Activated naive CD4-positive, alpha-beta T cell treated with anti-CD3 and anti-CD28 coated beads for 36 hours (primary cell): ENCODE results near the gene ASB3. TPM values are rescaled to one million over a fixed set of nuclear protein-coding genes. Genes with fewer than 3 reads are reported as not detected.
"Not testable (repeated sequence)": the region's sequence is repeated elsewhere in the genome, so short reads cannot be mapped to it uniquely, and the experiment has no call there.

Source experiments
- CTCF ChIA-PET: fragments of 350-600 bp; sonication (Branson Sonifier 250); formaldehyde crosslinking; loops from one replicate; lab custom pipeline; 2021; ENCODE audit warnings: antibody characterized with exemption; lab: Charles Lee
- DNase-seq: peaks from one replicate; pipeline ENCODE4 v3.0.0-alpha.2; 2020
- H3K27ac Mint-ChIP-seq: one replicate; pipeline ENCODE4 v1.8.0; 2021; ENCODE audit warnings: mild to moderate bottlenecking, mixed read lengths
- H3K27me3 Mint-ChIP-seq: one replicate; pipeline ENCODE4 v1.8.0; 2021; ENCODE audit warnings: low read depth, mixed read lengths
- H3K36me3 Mint-ChIP-seq: one replicate; pipeline ENCODE4 v1.8.0; 2021; ENCODE audit warnings: low read depth, mixed read lengths
- H3K4me1 Mint-ChIP-seq: one replicate; pipeline ENCODE4 v1.8.0; 2021; ENCODE audit warnings: low read depth, mixed read lengths
- H3K4me3 Mint-ChIP-seq: one replicate; pipeline ENCODE4 v1.8.0; 2021; ENCODE audit warnings: mild to moderate bottlenecking, moderate library complexity, mixed read lengths
- H3K9me3 Mint-ChIP-seq: one replicate; pipeline ENCODE4 v1.8.0; 2021; ENCODE audit warnings: mixed read lengths
- intact Hi-C: fragments of 100-400 bp; cut with micrococcal nuclease; formaldehyde crosslinking; loops from one replicate; pipeline ENCODE4 v1.15.1; 2023
- total RNA-seq, 2 experiments: library from RNA; stranded (reverse); gene quantifications; one replicate each; pipeline ENCODE4 v1.2.3, GENCODE V29; 2021

Gene ASB3
- total RNA-seq, 2 experiments from 2014 or later: 17.2 to 19.1 TPM

DNA sequence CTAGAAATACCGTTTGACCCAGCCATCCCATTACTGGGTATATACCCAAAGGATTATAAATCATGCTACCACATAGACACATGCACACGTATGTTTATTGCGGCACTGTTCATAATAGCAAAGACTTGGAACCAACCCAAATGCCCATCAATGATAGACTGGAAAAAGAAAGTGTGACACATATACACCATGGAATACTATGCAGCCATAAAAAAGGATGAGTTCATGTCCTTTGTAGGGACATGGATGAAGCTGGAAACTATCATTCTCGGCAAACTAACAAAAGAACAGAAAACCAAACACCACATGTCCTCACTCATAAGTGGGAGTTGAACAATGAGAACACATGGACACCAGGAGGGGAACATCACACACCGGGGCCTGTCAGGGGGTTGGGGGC is 119.6 kb downstream of the ASB3 start:
- H3K9me3 Mint-ChIP-seq: peaks cover 15% of the 10 kb centered on the region
- CTCF ChIA-PET: not testable (repeated sequence)

GRCh38 chr2:53660886-53661285 is 125.9 kb downstream of the ASB3 start:
- Mint-ChIP-seq H3K36me3 (peaks cover 18% of the 10 kb centered on the region), H3K4me1 (no peaks in the 10 kb centered on the region), H3K4me3 (no peak overlapping the region), H3K9me3 (peaks cover 5% of the 10 kb centered on the region), H3K27me3 (no peaks in the 10 kb centered on the region), H3K27ac (no peak overlapping the region)
- CTCF ChIA-PET: no interaction called here
- intact Hi-C loops: no loop called here
- no peak for DNase-seq

More for the DNA sequence above, 119.6 kb downstream of the ASB3 start:
- DNase-seq, H3K4me1 Mint-ChIP-seq, H3K27me3 Mint-ChIP-seq, intact Hi-C loops, H3K27ac Mint-ChIP-seq, H3K4me3 Mint-ChIP-seq: not testable (repeated sequence)
- H3K36me3 Mint-ChIP-seq: peaks cover 43% of the 10 kb centered on the region

DNA sequence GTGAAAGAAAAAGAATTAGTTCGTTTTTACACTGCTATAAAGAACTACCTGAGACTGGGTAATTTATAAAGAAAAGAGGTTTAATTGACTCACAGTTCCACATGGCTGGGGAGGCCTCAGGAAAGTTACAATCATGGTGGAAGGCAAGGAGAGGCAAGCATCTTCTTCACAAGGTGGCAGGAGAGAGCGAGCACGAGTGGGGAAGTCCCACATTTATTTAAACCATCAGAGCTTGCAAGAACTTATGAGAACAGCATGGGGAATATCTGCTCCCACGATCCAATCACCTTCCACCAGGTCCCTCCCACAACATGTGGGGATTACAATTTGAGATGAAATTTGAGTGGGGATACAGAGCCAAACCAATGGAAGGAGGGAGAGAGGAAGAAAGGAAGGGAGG is 128.3 kb downstream of the ASB3 start:
- intact Hi-C loops: not testable (repeated sequence)

GRCh38 chr2:53655256-53655655 is 131.5 kb downstream of the ASB3 start:
- CTCF ChIA-PET: interaction anchor here (0.6 kb wide), 1 partner anchor 682 kb away, joined by 3 read pairs; no protein-coding TSS in a partner anchor
- intact Hi-C loops: no loop called here
- no peak overlapping the region for H3K4me3 Mint-ChIP-seq
- no peak for DNase-seq
- H3K27me3 Mint-ChIP-seq: no peaks in the 10 kb centered on the region
- H3K36me3 Mint-ChIP-seq: peaks cover 5% of the 10 kb centered on the region
- no peaks in the 10 kb centered on the region for H3K9me3 Mint-ChIP-seq
- H3K27ac Mint-ChIP-seq: no peak overlapping the region
- H3K4me1 Mint-ChIP-seq: no peaks in the 10 kb centered on the region

More for the DNA sequence above, 128.3 kb downstream of the ASB3 start:
- H3K4me3 Mint-ChIP-seq, H3K9me3 Mint-ChIP-seq, CTCF ChIA-PET, H3K27me3 Mint-ChIP-seq, H3K4me1 Mint-ChIP-seq, DNase-seq, H3K27ac Mint-ChIP-seq: not testable (repeated sequence)
- peaks cover 10% of the 10 kb centered on the region for H3K36me3 Mint-ChIP-seq

GRCh38 chr2:53654396-53654795 is 132.4 kb downstream of the ASB3 start:
- H3K4me1 Mint-ChIP-seq: no peaks in the 10 kb centered on the region
- no peaks in the 10 kb centered on the region for H3K9me3 Mint-ChIP-seq
- H3K27ac Mint-ChIP-seq: no peak overlapping the region
- H3K27me3 Mint-ChIP-seq: no peaks in the 10 kb centered on the region
- peaks cover 2% of the 10 kb centered on the region for H3K36me3 Mint-ChIP-seq
- DNase-seq: no peak
- intact Hi-C loops: no loop called here
- no peak overlapping the region for H3K4me3 Mint-ChIP-seq
- CTCF ChIA-PET: no interaction called here

DNA sequence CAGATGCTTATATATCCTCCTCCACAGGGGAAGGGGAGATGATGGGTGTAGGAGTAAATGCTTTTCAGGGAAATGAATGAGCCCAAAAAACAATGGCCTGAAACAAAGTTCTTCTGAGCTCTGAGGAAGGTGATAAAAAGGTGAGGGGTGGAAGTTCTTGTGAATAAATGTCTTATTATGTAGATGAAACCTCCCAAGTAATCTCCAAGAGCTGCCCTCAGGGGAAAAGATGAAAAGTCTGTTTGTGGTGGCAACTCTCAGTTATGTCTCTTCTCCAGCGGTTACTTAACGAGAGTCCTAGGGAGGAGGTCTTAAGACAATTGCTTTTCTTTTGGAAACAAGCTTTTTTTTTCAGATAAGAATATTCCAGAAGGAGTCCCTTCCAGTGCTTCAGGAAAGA is 134.6 kb downstream of the ASB3 start:
- Mint-ChIP-seq H3K4me1 (no peaks in the 10 kb centered on the region), H3K36me3 (no peaks in the 10 kb centered on the region), H3K27ac (no peak overlapping the region), H3K27me3 (no peaks in the 10 kb centered on the region), H3K4me3 (no peak overlapping the region), H3K9me3 (no peaks in the 10 kb centered on the region)
- intact Hi-C loops: no loop called here
- no peak for DNase-seq
- CTCF ChIA-PET: no interaction called here

GRCh38 chr2:53646788-53647187 is 140.0 kb downstream of the ASB3 start:
- intact Hi-C loops: no loop called here
- no peaks in the 10 kb centered on the region for H3K36me3 Mint-ChIP-seq
- no peak overlapping the region for H3K4me3 Mint-ChIP-seq
- CTCF ChIA-PET: no interaction called here
- H3K4me1 Mint-ChIP-seq: no peaks in the 10 kb centered on the region
- H3K27me3 Mint-ChIP-seq: no peaks in the 10 kb centered on the region
- DNase-seq: no peak
- no peaks in the 10 kb centered on the region for H3K9me3 Mint-ChIP-seq
- no peak overlapping the region for H3K27ac Mint-ChIP-seq

DNA sequence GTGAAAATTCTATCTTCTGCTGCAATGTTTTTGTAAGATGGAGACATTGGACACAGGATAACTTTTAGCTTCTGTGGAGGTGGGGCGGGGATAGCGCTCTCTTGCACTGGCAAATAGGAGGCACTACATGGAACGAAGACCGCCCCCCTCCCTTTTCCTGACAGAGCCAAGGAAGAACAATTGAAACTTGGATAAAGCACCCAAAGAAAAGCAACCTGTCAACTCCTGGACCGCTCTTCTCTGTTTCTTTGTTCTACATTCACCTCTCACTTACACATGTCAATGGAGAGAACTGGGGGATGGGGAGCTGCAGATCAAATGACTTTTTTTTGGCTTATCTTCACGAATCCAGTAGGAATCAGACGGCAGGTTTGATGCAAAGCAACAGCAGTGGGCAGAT is 145.5 kb downstream of the ASB3 start:
- Mint-ChIP-seq H3K27ac (no peak overlapping the region), H3K36me3 (no peaks in the 10 kb centered on the region), H3K4me3 (no peak overlapping the region), H3K27me3 (no peaks in the 10 kb centered on the region), H3K4me1 (no peaks in the 10 kb centered on the region), H3K9me3 (no peaks in the 10 kb centered on the region)
- intact Hi-C loops: no loop called here
- no peak for DNase-seq
- CTCF ChIA-PET: no interaction called here

- H3K4me1 Mint-ChIP-seq: no peaks in the 10 kb centered on the region
- H3K27me3 Mint-ChIP-seq: no peaks in the 10 kb centered on the region
- intact Hi-C loops: no loop called here
- H3K27ac Mint-ChIP-seq: no peak overlapping the region
- H3K9me3 Mint-ChIP-seq: no peaks in the 10 kb centered on the region
- DNase-seq: no peak
- CTCF ChIA-PET: no interaction called here
- H3K4me3 Mint-ChIP-seq: no peak overlapping the region
- H3K36me3 Mint-ChIP-seq: no peaks in the 10 kb centered on the region
These were observed 146.3 kb downstream of the ASB3 start for GRCh38 chr2:53640466-53640865.

GRCh38 chr2:53636596-53636995 is 150.2 kb downstream of the ASB3 start:
- intact Hi-C loops: no loop called here
- no peaks in the 10 kb centered on the region for H3K27me3 Mint-ChIP-seq

GRCh38 chr2:53636109-53636508 is 150.6 kb downstream of the ASB3 start:
- Mint-ChIP-seq H3K36me3 (no peaks in the 10 kb centered on the region), H3K4me1 (no peaks in the 10 kb centered on the region), H3K9me3 (no peaks in the 10 kb centered on the region), H3K27ac (no peak overlapping the region), H3K4me3 (no peak overlapping the region), H3K27me3 (no peaks in the 10 kb centered on the region)
- CTCF ChIA-PET: no interaction called here
- DNase-seq: no peak
- intact Hi-C loops: no loop called here

More at GRCh38 chr2:53636596-53636995, 150.2 kb downstream of the ASB3 start:
- Mint-ChIP-seq H3K36me3 (no peaks in the 10 kb centered on the region), H3K27ac (no peak overlapping the region), H3K9me3 (no peaks in the 10 kb centered on the region), H3K4me1 (no peaks in the 10 kb centered on the region), H3K4me3 (no peak overlapping the region)
- CTCF ChIA-PET: no interaction called here
- no peak for DNase-seq

DNA sequence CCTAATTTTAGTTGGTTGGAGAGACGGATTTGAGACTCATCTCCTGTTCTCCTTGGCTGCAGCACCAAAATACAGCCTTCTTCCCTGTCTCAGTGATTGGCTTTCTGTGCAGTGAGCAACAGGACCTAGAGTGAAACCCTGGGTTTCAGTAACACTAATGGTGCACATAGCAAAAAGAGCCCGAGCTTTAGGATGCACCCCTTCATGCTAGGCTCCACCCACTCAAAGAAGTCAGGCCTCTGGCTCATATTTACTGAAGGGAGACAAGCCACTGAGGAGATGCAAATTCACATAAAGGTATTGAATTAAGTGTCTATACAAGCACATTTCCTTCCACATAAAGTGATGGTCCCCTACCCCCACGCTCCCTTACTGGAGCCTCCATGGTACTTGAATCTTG is 151.1 kb downstream of the ASB3 start:
- no peaks in the 10 kb centered on the region for H3K9me3 Mint-ChIP-seq
- intact Hi-C loops: no loop called here
- H3K36me3 Mint-ChIP-seq: no peaks in the 10 kb centered on the region
- H3K4me3 Mint-ChIP-seq: no peak overlapping the region
- H3K27me3 Mint-ChIP-seq: no peaks in the 10 kb centered on the region
- H3K27ac Mint-ChIP-seq: no peak overlapping the region
- DNase-seq: no peak
- no peaks in the 10 kb centered on the region for H3K4me1 Mint-ChIP-seq
- CTCF ChIA-PET: no interaction called here

GRCh38 chr2:53633441-53633840 is 153.3 kb downstream of the ASB3 start:
- Mint-ChIP-seq H3K27me3 (no peaks in the 10 kb centered on the region), H3K9me3 (no peaks in the 10 kb centered on the region), H3K4me3 (no peak overlapping the region), H3K27ac (no peak overlapping the region), H3K36me3 (no peaks in the 10 kb centered on the region), H3K4me1 (no peaks in the 10 kb centered on the region)
- CTCF ChIA-PET: no interaction called here
- DNase-seq: no peak
- intact Hi-C loops: no loop called here

DNA sequence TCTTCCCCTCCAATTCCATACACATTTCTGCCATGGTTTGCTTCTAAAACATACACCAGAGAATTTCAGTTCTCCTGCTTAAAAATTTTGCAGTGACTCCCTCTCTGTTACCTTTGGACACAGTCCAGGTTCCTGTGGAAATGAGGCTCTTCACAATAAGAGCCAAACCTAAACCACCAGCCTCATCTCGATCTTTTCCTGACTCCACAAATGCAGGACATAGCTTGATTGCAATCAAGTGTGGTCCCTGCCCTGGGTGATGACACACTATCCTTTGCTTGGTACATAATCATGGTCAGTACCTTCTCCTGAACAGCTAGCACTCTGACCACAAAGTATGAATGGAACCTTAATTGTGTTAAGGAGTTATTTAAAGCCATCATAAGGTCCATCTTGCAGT is 154.0 kb downstream of the ASB3 start:
- CTCF ChIA-PET: interaction anchor here (0.7 kb wide), 1 partner anchor 1648 kb away, joined by 3 read pairs; no protein-coding TSS in a partner anchor

More for the DNA sequence above, 154.0 kb downstream of the ASB3 start:
- intact Hi-C loops: no loop called here
- Mint-ChIP-seq H3K4me1 (no peaks in the 10 kb centered on the region), H3K36me3 (no peaks in the 10 kb centered on the region), H3K9me3 (no peaks in the 10 kb centered on the region), H3K27ac (no peak overlapping the region), H3K4me3 (no peak overlapping the region), H3K27me3 (no peaks in the 10 kb centered on the region)
- no peak for DNase-seq
